Germinal center (tissue), 1 donor: ENCODE measurements around the gene KCND2.
A peak's percentile ranks its signal among the peaks of the same experiment; 100 is the strongest.
"Not testable (repeated sequence)": the region's sequence is repeated elsewhere in the genome, so short reads cannot be mapped to it uniquely, and the experiment has no call there.

Experiments used
- DNase-seq: peaks from one replicate; pipeline ENCODE4 v3.0.0; 2012; ENCODE audit warnings: mixed read lengths, low spot score

KCND2 gene

DNA sequence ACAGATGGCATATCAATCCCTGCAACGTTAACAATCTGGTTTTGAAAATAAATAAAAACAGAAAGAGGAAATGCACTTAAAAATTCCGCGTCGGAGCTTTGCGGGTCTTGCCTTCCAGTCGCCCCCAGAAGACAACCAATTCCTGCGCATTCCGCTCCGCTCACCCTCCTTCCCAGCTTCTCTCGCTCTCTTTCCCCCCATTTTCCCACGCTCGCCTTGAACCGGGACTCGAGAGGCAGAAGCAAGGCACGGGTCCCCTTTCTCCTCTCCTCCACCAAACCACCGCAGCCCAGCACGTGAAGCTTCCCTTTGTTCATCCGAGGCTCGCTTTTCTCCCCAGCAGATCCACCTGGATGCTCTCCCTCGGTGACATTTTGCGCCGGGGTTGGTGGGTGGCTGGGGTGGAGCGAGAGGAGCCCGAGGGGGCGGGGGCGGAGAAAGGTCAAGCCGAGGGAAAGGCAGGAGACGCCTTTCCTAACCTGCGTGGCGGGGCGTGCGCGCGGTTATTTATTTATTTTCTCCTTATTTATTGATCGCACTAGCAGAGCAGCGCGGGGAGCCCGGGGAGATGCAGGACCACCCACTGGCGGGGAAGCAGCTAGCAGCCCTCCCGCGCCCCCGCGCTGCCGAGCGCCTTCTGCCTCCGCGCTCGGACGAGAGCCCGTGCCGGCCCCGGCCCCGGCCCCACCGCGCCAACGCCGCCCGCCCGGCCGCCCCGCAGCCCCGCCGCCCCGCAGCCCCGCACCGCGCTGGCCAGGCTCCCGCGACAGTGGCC, at the start of gene KCND2:
TSS of gene KCND2 (plus strand) at position 475 of the 775 bp plus-strand sequence.
- no peak for DNase-seq

DNA sequence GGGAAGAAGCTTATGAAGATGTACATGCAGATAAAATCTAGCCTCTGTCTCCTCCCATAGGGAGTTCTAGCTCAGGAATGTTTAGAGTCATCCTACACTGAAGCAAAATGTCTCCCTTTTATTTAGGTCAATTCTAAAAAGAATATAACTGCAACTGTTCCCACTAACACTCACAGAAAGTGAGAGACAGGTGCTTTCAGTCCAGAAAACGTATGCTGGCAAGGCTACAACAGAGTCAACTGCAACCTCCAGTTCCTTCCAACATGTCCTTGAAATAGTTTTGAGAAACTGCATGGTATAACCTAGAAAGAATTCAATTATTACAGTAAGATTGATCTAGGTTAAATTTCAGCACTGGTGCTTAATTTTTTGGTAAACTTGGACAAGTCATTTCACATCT, 46.8 kb upstream of the KCND2 start:
- no peak for DNase-seq

DNA sequence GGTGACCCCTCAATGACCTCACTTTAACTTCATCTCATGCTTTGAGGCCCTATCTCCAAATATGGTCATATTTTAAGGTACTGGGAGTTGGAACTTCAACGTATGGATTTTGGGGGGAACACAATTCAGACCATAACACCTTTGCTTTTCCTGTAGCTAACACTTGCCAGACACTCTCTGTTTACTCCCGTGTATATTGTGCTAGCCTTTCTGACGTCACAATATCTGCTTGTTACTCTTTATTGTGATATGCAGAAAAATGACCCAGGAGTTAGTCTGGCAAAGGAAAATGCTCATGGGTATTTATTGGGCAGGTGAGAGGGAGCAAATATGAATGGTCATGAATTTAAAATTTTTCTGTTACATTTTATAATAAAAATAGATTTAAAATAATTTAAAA, 45.7 kb upstream of the KCND2 start:
- no peak for DNase-seq

DNA sequence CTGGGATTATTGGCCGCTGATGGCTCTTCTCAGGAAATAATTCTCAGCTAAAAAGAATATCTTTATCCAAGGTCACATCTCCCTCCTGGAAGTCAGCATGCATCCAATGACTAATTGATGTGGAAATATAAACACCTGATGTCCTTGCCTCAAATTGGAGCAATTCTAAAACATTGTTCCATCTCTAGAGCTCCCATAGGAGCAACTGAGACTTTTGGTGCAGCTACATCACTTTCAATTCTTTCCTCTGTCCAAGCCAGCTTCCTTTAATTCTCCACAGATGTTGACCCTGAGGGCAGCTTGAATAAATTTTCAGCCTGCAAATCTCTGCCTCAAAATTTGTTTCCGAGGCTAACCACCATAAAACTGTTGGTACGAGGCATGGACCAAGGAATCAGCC, 43.9 kb upstream of the KCND2 start:
- no peak for DNase-seq

DNA sequence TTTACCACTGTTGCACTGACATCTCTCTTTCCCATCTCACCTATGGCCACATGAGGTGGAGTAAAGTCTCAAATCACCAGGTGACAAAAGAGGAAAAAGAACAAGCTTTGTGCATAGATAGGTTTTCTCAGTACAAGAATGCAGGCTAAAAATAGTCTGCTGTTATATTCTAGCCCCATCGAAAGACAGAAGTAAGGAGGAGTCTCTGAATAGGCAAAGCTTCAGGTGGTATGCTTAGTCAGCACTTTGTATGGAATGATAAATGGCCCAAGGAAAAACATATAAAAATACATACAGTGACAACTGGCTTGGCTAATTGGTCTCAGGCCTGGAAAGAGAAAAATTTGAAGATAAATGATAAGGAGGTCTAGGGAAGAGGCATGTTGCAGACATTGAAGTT, 39.6 kb upstream of the KCND2 start:
- no peak for DNase-seq

DNA sequence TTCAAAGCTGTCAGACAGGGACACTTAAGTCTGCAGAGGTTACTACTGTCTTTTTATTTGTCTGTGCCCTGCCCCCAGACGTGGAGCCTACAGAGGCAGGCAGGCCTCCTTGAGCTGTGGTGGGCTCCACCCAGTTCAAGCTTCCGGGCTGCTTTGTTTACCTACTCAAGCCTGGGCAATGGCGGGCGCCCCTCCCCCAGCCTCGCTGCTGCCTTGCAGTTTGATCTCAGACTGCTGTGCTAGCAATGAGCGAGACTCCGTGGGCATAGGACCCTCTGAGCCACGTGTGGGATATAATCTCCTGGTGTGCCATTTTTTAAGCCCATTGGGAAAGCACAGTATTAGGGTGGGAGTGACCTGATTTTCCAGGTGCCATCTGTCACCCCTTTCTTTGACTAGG, 32.6 kb upstream of the KCND2 start:
- not testable (repeated sequence) for DNase-seq

DNA sequence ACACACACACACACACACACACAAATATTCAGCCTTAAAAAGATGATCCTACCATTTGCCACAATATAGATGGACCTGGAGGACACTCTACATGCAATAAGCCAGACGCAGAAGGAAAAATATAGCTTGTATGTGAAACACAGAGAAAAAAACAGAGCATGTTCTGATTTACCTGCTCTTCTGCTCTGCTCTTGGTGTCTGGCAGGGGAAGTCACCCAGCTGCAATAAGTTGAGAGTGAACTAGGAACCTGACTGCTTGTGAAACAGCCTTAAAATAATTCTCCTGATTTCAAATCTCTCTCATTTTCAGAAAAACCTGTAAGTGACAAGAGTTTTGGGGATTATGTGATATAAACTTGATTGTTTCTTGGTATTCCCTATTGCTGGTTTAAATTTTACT, 31.0 kb upstream of the KCND2 start:
- no peak for DNase-seq

DNA sequence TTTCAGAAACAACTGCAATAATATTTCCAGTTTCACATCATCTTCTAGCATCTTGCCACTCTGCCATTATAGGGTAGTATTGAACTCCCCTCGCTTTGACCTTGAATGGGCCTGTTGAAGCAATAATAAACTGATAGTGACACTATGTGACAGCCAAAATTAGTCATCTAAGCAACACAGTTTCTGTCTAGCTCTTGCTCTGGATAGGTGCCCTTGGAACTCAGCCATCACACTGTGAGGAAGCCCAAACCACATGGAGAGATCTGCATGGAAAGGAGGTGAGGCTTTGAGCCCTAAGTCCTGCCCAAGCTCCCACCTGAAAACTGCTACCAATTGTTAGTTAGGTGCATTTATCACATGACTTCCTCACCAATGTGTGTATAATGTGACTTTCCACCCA, 18.1 kb upstream of the KCND2 start:
- no peak for DNase-seq

DNA sequence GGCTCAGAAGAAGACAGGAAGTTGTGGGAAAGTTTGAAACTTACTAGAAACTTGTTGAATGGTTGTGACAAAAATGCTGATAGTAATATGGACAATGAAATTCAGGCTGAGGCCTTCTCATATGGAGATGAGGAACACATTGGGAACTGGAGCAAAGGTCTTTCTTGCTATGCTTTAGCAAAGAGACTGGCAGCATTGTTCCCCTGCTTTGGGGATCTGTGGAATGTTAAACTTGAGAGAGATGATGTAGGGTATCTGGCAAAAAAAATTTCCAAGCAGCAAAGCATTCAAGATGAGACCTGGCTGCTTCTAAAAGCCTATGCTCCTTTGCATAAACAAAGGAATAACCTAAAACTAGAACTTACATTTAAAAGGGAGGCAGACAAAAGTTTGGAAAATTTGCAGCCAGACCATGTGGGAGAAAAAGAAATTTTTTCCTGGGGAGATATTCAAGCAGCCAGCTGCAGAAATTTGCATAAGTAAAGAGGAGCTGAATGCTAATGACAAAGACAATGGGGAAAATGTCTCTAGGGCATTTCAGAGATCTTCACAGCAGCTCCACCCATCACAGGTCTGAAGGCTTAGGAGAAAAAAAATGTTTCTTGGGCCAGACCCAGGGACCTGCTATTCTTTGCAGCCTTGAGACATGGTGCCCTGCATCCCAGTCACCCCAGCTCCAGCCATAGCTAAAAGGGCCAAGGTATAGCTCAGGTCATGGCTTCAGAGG, 16.5 kb upstream of the KCND2 start:
- no peak for DNase-seq

DNA sequence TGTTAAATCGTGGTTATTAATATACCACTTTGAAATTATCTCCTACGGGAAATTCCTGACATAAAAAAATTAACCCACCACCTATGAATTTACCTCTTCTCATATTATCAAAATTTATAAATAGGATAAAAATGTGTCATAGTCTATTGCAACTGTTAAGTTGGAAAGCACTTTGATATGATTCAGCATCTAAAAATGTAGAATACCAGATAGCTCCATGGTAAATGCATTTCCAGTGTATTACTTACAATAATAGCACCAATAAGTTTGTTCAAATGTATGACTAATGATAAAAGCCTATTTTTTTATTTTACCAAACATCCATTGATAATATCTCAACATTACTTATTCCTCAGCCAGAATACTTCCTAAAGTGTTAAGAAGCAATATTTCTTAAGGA, 13.6 kb upstream of the KCND2 start:
- DNase-seq: no peak

DNA sequence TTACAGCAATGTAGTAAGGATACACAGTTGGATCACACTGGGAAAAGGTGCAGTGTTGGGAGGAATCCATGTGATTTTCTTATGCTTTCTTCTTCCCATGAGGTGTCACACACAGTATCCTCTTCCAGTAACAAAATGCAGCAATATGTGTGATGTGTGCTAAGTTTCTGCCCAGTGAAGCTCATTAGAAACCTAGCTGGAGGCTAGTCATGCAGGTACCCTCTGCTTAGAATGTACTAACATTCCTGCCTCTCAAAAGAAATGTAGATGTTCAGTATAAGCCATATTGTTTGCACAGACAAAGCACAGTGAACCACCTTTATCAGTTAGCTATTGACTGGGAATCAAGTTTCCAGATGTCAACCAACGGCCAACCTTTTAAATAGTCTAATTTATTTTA, 12.9 kb upstream of the KCND2 start:
- DNase-seq: no peak

DNA sequence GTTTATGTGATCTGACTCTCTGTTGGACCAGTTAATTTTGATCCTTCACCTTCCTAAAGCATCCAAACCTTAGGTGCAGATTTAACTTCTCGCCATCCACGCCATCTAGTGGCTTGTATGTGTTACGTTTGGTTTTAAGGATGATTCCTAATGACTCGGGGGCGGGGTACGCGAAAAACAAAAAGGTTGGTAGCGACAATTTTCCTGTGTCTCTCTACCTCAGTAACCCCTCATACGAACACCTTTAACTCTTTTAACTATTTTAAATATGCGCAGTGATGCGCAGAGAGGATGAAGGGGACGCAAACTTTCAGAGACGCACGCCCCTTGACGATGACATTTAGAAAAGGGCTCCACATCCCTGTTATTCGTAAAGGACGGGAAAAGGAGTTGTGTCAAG, 714 bp upstream of the KCND2 start:
- peak; percentile 30 for DNase-seq

DNA sequence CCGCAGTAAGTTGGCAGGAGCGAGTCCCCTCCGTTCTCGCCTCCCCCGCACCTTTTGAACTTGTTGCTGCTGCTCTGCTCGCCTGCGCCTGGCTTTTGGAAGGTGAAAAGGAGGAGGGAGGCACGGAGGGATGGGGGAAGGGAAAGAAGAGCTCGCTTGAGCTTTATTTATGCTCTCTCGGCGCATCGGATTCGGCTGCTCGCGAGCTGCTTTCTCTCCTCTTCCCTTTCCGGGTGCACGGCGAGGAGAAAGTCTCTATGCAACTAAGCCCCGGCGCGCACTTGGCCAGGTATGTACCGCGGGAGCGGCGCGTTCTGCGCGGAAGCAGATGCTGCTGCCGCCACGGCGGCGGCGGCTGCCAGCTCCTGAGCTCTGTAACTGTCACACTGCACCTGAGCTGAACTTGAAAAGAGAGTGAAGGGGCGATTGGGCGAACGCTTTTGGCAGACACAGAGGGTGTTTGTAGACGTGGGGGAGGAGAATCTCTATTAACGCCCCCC, 551 bp downstream of the KCND2 start:
- peak; percentile 2 for DNase-seq

DNA sequence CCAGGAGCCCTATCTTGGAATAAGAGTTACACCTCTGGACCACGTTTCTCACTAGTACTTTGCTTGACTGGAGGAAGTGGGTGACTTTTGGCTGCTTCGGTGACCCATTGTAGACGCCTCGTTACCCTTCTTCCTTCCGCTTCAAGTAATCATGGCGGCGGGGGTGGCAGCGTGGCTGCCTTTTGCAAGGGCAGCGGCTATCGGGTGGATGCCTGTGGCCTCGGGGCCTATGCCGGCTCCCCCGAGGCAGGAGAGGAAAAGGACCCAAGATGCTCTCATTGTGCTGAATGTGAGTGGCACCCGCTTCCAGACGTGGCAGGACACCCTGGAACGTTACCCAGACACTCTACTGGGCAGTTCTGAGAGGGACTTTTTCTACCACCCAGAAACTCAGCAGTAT, 1.5 kb downstream of the KCND2 start:
- no peak for DNase-seq

DNA sequence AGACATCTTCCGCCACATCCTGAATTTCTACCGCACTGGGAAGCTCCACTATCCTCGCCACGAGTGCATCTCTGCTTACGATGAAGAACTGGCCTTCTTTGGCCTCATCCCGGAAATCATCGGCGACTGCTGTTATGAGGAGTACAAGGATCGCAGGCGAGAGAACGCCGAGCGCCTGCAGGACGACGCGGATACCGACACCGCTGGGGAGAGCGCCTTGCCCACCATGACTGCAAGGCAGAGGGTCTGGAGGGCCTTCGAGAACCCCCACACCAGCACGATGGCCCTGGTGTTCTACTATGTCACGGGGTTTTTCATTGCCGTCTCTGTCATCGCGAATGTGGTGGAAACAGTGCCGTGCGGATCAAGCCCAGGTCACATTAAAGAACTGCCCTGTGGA, 1.9 kb downstream of the KCND2 start:
- no peak for DNase-seq

DNA sequence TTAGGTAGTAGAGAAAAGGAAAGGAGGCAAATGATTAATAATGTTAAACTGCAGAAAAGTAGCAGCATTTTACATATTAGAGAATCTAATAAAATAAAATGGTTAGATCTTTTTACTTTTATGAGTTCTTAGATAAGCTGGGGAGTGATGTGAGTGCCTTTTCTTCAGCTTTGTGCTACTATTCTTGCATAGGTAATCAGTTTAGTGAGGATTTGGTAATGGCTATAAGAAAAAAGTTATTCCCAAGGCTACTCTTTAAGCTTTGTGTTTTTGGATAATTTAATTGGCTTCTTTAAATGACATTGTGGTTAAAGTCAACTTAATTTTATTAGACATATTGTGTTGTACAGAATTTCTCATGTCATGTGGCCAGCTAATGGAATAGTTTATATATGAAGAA, 3.7 kb downstream of the KCND2 start:
- no peak for DNase-seq

DNA sequence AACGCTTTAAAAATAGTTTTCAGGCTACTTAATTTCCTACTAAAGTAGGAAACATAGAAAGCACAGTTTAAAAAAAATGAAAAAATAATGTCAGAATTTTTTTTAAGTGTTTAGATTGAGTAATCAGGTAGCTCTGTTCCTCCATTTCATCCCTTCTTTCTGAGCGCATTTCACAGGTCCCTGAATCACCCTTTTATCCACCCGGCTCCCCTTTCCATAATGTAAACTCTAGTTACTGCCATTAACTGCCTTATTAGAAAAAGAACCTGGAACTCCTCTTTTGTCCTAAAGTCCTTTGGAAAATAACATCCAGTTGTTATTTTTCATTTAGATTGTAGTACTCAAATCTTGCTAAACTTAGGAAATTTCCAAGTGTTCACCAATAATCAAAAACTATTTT, 5.8 kb downstream of the KCND2 start:
- DNase-seq: no peak

DNA sequence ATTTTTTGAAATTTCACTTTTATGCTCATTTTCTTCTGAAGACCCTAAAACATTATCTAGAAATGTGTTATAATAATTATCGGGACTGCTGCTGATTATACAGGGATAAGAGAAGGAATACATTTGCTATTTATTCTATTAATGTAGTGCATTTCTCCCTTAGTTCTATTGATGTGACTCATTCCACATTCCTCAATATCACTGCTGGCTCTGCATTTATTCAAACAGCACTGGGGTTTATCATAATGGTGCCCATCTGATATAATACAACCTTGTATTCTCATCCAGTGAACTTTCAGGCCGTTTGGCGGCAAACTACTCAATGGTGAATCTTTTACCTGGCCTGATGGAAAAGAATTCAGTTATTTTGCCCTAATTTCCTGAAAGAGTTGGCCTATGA, 7.8 kb downstream of the KCND2 start:
- DNase-seq: no peak

DNA sequence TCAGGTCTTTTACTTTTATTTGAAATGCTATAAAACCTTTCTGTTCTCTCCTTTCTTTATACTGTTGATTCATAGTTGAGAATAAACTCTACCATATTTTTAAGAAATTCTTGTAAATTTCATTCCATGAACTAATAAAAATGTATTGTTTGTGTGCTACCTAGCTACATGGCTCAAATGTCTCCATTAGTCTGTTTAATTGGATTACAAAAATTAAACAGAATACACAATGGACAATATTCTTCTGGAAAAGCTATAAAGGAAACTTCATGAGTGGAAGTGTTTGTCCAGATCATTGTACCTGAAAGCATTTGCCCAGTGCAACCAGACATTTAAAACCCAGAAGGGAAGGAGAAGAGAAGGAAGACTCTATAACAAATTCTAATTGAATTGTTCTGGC, 20.1 kb downstream of the KCND2 start:
- no peak for DNase-seq

DNA sequence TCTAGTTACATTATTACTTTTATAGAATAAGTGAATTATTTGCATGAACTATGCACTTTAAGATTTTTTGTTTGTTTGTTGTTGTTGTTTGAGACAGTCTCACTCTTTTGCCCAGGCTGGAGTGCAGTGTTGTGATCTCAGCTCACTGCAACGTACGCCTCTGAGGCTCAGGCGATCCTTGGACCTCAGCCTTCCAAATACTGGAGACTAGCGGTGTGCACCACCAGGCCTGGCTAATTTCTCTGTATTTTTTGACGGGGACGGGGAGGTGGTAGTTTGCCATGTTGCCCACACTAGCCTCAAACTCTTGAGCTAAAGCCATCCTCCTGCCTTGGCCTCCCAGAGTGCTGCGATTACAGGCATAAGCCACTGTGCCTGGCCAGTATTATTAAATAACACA, 29.2 kb downstream of the KCND2 start:
- no peak for DNase-seq

DNA sequence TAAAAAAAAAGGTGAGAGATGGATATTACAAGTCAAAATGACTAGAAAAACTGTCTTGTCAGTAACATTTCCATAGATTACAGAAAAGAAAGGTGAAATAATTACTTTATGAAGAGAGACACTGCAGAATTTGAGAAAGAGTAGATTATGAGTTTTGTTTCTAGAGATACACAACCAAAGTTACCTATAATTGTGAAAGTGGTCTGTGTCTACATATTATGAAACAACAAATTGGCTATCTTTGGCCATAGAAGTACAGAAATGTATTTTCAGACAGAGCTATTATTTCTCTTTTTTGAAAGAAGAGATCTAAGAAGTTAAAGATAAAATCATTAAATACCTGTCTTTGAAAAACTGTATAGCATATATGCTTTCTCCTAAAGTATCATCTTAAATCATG, 30.1 kb downstream of the KCND2 start:
- DNase-seq: no peak

DNA sequence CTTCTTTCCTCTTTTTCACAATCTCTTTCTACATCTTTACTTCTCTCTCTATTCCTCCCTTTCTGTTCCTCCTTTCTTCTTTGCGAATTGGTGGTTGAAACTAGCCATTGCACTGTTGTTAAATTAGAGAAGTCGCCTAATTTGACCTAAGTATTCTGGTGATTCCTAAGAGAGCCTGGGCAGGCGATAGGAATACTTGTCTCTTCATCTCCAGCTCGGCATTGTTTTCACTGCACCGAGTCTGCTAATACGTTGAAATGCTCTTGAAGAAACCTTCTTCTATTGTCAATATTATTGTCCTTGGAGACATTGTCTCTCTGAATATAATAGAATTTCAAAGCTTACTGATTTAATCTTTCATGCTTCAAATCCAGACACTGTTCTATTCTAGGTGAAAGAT, 31.7 kb downstream of the KCND2 start:
- no peak for DNase-seq

DNA sequence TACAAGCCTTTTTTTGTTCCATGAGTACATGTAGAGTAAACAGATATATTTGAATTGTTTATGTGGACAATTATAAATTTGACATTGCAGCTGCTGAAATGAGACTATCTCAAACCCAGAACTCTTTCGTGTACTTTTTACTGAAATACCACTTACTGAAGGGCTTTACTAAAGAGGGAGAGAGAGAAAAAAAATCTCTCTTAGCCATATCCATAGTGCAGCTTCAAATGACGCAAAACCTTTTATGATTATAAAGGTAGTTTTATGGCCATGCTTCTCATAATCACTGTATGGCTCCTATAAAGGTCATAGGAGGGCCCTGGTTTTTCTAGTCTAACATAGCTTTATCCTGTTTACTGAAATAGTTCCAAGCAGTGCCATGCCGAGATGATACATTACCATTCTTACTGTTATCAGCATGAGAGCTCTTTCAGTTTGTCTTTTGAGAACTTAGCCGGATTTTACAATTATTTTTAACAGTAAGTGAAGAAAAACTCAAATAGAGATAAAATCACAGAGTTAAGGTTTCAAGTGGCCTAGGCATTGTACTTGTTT, 35.1 kb downstream of the KCND2 start:
- no peak for DNase-seq
